ENCODE data around the gene DNAH10. TPM values are rescaled to one million over a fixed set of nuclear protein-coding genes. Genes with fewer than 3 reads are reported as not detected.

Gene DNAH10
- total RNA-seq, 1 experiment from 2014 or later = 0.17 TPM

DNA sequence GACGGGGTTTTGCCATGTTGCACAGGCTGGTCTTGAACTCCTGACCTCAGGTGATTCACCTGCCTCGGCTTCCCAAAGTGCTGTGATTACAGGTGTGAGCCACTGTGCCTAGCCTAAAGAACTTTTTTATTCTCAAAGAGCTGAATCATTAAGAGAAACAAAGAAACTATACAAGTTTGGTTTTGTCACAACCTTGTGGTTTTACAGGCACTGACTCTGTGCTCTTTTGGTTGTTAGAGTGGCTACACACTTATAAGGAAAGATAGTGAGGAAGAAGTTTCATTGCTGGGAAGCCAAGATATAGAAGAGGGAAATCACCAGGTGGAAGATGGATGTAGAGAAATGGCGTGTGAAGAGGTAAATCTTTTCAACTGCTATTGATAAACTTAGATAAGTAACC is 10.1 kb upstream of the DNAH10 start:
- Mint-ChIP-seq H3K27ac (no peak overlapping the region; a peak in 1 of 7 replicates), H3K4me3 (no peak overlapping the region), H3K36me3 (ENCODE audit: insufficient read depth in 1 of 3, low read depth in 3 of 3) (peaks cover 45 to 70% (median 70%) of the 10 kb centered on the region in 3 experiments; a peak in 6 of 7 replicates), H3K27me3 (ENCODE audit: low read depth) (no peaks in the 10 kb centered on the region), H3K4me1 (no peaks in the 10 kb centered on the region), H3K9me3 (no peaks in the 10 kb centered on the region)
- no peak overlapping the region for H3K14ac ChIP-seq (ENCODE audit: insufficient read depth, low read length)
- H2BK20ac ChIP-seq (ENCODE audit: low read depth, low read length, poor library complexity, severe bottlenecking) = no peak overlapping the region
- H3K4me1 ChIP-seq (ENCODE audit: insufficient read depth, low read length) = no peaks in the 10 kb centered on the region
- H4K8ac ChIP-seq (replicated peaks; ENCODE audit: insufficient read length, low read depth, low read length) = no peak overlapping the region
- TF ChIP-seq, protein P1, sequence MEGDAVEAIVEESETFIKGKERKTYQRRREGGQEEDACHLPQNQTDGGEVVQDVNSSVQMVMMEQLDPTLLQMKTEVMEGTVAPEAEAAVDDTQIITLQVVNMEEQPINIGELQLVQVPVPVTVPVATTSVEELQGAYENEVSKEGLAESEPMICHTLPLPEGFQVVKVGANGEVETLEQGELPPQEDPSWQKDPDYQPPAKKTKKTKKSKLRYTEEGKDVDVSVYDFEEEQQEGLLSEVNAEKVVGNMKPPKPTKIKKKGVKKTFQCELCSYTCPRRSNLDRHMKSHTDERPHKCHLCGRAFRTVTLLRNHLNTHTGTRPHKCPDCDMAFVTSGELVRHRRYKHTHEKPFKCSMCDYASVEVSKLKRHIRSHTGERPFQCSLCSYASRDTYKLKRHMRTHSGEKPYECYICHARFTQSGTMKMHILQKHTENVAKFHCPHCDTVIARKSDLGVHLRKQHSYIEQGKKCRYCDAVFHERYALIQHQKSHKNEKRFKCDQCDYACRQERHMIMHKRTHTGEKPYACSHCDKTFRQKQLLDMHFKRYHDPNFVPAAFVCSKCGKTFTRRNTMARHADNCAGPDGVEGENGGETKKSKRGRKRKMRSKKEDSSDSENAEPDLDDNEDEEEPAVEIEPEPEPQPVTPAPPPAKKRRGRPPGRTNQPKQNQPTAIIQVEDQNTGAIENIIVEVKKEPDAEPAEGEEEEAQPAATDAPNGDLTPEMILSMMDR (conservative IDR thresholded peaks at IDR 0.05) = no peak
- no peak overlapping the region for H2AFZ ChIP-seq (ENCODE audit: low read length)
- no peak overlapping the region for H3K27ac ChIP-seq (ENCODE audit: insufficient read length, low read depth, low read length)
- no peaks in the 10 kb centered on the region for H3K27me3 ChIP-seq (ENCODE audit: insufficient read depth, low read length)
- H3K4me2 ChIP-seq (ENCODE audit: insufficient read depth, insufficient read length, low read length) = no peak overlapping the region
- no peak overlapping the region for H4K5ac ChIP-seq (ENCODE audit: insufficient read length, low read depth, low read length)
- no CpG with 5 or more reads among the region's 3 CpGs for WGBS (ENCODE audit: extremely low coverage, insufficient read length, low lambda C conversion rate)
- no peak overlapping the region for H3T11ph ChIP-seq (ENCODE audit: low read length)
- H4K91ac ChIP-seq (ENCODE audit: insufficient read length, low read depth, low read length) = no peak overlapping the region
- no peaks in the 10 kb centered on the region for H3K79me2 ChIP-seq (ENCODE audit: insufficient read depth, low read length)
- H2BK15ac ChIP-seq (ENCODE audit: low read depth, low read length) = no peak overlapping the region
- no peaks in the 10 kb centered on the region for H3K23me2 ChIP-seq (ENCODE audit: insufficient read length, low read depth, low read length, poor library complexity, severe bottlenecking)
- no peak overlapping the region for H3K18ac ChIP-seq (ENCODE audit: insufficient read length, low read depth, low read length)
- no peak overlapping the region for H2AK5ac ChIP-seq (ENCODE audit: insufficient read length, low read length)
- DNase-seq = no peak
- no peaks in the 10 kb centered on the region for H3K79me1 ChIP-seq (ENCODE audit: insufficient read depth, low read depth, low read length, poor library complexity, severe bottlenecking)
- H3K56ac ChIP-seq (ENCODE audit: insufficient read length, low read depth, low read length) = no peak overlapping the region
- no peak overlapping the region for H3K9ac ChIP-seq (ENCODE audit: extremely low read depth, insufficient read length, low read length)
- no peak overlapping the region for H2BK120ac ChIP-seq (ENCODE audit: low read depth, low read length, poor library complexity, severe bottlenecking)
- H4K20me1 ChIP-seq (ENCODE audit: control insufficient read depth, insufficient read depth, insufficient read length) = no peaks in the 10 kb centered on the region
- no peak overlapping the region for H3K23ac ChIP-seq (ENCODE audit: insufficient read length, low read depth, low read length)
- no peaks in the 10 kb centered on the region for H3K9me3 ChIP-seq (ENCODE audit: control insufficient read depth, low read depth, low read length)
- no peak overlapping the region for H3K4ac ChIP-seq (ENCODE audit: low read depth, low read length)
- H2BK5ac ChIP-seq (ENCODE audit: insufficient read length, low read length) = no peak overlapping the region
- no peak overlapping the region for H2BK12ac ChIP-seq (ENCODE audit: insufficient read length, low read depth, low read length)

Measured in H9 (cell line).